ENCODE results near the gene UBE2E1.
"Not testable (repeated sequence)": the region's sequence is repeated elsewhere in the genome, so short reads cannot be mapped to it uniquely, and the experiment has no call there.

The UBE2E1 gene

DNA sequence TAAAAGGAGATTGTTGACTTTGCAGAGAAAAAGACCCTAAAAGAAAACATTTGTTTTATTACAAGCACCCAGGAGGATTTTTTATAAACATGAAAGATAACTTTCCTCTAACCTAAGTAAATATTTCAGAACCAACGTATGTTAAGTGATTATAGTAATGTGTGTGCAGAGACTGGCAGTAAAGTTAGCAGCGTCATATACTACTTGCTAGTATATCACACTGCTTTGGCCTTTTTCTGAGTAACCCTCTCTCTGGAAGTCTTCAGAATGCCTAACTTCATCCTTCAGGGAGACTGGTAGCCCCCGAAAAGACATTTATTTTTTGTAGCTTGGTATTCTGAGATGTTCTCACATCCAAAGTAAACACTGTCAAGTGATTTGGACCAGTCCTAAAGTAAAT lies 17.9 kb downstream of the UBE2E1 start:
- DNase-seq: no peak

GRCh38 chr3:23824699-23825444 lies 19.1 kb downstream of the UBE2E1 start:
- no peak for DNase-seq

- no peak for DNase-seq
These were observed 20.0 kb downstream of the UBE2E1 start for GRCh38 chr3:23825802-23826201.

DNA sequence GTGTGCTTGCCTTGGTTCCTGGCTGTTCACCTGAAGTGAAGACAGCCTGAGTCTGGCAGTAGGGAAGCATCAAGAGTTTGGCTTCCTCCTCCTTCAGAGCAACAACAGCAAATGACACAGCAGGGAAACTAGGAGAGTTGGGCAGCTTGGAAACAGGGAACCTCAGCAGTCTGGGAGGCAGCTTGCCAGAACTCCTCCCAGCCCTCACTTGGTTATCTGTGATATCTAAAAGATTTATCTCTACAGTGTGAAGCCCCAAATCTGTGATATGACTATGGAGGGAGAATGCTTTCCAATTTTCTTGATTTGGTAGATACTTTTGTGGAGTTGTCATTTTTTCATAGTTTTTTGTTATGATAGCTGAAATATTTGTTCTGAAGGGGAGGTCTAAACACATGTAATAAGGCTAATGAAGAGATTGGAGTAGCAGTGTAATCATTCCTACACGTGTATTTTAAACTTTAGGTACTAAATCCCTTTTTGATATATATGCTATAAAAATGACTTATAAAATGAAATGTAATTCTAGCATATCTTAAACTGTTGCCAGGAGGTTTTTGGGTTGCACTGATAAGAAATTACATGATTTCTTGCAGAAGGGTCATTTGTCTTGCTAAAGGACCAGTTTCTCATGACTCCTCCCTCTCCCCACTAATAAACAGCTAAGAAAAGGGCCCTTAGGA lies 20.8 kb downstream of the UBE2E1 start:
- no peak for DNase-seq

GRCh38 chr3:23829242-23829934 lies 23.6 kb downstream of the UBE2E1 start:
- no peak for DNase-seq

DNA sequence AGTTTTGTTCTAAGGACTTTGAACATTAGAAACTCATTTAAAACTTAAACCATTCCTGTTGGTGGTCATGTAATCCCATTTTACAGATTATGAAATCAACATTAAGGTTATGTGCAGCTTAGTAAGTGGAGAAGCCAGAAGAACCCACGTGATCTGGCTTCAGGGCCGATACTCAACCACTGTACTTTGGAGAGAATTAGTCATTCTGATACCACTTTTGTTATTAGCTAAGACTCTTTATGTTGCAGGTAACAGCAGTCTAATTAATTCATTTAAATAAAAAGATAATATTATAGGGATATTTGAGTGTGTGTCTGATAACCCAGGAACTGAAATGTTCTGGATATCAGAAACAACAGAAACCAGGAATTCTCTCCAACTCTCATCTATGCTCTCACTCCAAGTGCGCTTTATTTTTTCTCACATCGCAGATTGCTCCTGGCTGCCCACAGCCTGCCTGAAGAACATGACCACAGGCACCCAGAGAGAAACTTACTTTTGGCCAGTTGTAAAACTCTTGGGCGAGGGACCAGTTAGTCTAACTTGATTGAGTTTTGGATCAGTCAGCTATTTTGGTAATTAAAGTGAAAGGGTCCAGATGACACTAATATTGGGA lies 25.2 kb downstream of the UBE2E1 start:
- DNase-seq: no peak

DNA sequence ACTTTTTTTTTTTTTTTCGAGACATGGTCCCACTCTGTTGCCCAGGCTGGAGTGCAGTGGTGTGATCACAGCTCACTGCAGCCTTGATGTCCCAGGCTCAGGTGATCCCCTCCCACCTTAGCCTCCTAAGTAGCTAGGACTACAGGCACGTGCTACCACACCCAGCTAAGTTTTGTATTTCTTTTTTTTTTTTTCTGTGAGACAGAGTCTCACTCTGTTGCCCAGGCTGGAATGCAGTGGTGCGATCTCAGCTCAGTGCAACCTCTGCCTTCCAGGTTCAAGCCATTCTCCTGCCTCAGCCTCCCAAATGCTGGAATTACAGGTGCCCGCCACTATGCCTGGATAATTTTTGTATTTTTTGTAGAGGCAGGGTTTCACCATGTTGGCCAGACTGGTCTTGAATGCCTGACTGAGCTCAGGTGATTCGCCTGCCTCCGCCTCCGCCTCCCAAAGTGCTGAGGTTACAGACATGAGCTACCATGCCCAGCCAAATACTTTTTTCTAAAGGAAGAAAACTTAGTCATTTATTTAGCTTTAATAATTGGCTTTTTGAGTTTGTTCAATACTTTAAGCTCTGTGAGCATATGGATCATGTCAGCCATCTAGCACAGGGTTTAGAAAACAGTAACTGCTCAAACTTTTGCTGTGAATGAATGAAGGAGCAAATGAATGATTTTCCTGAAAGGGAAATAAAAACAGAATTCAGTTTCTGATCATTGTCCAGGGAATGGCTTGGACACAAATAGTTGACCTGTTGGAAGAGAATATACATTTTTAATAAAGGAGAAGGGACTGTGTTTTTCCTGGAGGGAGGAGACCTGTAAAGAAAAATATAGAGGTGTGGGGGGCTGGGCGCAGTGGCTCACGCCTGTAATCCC lies 26.0 kb downstream of the UBE2E1 start:
- DNase-seq: no peak

GRCh38 chr3:23832523-23832922 lies 26.8 kb downstream of the UBE2E1 start:
- DNase-seq: no peak

DNA sequence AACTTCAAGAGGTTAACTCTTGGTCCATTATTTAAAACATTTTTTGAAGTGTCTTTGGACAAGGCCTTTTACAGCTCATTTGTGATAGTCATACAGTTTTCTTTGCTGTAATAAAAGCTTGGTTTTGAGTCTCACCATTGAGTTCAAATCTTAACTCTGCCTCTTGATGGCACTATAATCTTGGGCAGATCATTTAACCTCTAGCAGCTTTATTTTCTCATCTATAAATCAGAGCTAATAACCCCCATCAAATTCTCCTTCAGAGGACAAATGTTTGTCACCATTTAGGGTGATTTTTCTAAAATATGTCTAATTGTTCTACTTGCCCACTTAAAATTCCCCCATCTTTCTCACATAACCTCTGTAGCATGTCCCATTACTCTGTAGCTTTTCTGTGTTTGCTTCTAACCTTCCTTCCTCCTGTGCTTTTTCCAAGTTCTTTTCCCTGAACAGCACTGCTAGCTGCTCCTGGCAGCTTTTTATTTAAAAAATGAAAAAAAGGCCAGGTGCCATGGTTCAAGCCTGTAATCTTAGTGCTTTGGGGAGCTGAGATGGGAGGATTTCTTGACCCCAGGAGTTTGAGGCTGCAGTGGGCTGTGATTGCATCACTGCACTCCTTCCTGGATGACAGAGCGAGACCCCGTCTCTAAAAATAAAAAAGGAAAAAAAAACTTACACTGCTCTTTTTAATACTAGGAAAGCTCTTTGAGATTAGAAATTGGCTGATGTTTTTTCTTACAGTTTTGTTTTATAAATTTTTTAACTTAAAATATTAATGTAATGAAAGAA lies 28.5 kb downstream of the UBE2E1 start:
- no peak for DNase-seq

- no peak for DNase-seq
These were observed 29.3 kb downstream of the UBE2E1 start for GRCh38 chr3:23835087-23835486.

- DNase-seq: no peak
These were observed 30.0 kb downstream of the UBE2E1 start for GRCh38 chr3:23835802-23836201.

GRCh38 chr3:23836536-23837230 lies 30.9 kb downstream of the UBE2E1 start:
- DNase-seq: no peak

GRCh38 chr3:23837286-23837685 lies 31.5 kb downstream of the UBE2E1 start:
- no peak for DNase-seq

GRCh38 chr3:23837691-23838090 lies 31.9 kb downstream of the UBE2E1 start:
- no peak for DNase-seq

GRCh38 chr3:23840521-23840920 lies 34.8 kb downstream of the UBE2E1 start:
- no peak for DNase-seq

DNA sequence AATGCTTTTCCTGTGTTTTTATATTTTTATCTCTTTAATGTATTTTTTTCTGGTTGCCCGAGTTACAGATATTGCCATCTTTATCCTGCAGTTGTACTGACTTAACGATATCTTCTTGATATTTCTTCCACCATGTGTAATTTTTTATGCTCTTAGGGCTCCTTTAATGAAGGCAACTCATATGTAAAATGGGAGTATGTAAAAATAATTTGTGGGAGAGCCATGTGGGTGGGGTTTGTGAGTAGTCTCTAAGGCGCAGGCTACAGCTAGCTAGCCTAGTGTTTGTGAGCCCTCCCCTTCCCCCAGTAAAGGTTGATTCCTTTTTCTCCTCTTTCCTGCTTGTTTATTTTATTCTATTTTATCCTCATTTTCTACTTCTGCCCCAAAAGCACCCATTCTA lies 38.1 kb downstream of the UBE2E1 start:
- no peak for DNase-seq

GRCh38 chr3:23845326-23846216 lies 39.8 kb downstream of the UBE2E1 start:
- no peak for DNase-seq

GRCh38 chr3:23849462-23849861 lies 43.7 kb downstream of the UBE2E1 start:
- not testable (repeated sequence) for DNase-seq

DNA sequence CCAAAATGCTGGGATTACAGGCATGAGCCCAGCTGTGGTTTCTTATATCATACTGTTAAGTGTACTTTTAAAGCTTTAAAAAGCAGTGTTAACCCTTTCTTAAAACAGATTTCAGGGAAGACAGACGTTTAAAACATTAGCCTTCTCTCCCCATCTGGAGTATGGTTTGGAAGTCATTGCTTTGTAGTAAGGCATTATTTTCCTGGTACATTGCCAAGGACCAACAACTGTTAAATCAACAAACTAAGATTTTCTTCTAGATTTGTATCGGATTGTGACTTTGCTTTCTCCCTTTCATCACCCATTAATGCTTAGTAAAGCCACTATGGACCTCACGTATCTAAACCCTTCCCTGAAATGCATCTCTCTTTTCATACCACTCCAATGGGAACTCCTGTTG lies 50.5 kb downstream of the UBE2E1 start:
- DNase-seq: no peak

Data from NCI-H446 treated with DMSO at 0.1 percent for 48 hours (cell line).